Measurements from ENCODE around the gene GET3. TPM values are rescaled to one million over a fixed set of nuclear protein-coding genes. Genes with fewer than 3 reads are reported as not detected.

Gene GET3
- total RNA-seq: 37.9 TPM
- polyA plus RNA-seq: 10 to 100 TPM; 68.0 to 91.2 (median 81.9) TPM

- DNase-seq (peak; percentile 70 to 94 (median 90)), ATAC-seq (ENCODE audit: low read depth in 2 of 2) (peak; percentile 85 to 88)
- Histone ChIP-seq H3K4me1 (ENCODE audit: control insufficient read depth, insufficient read depth, low read length, poor library complexity, severe bottlenecking) (peaks cover 44% of the 10 kb centered on the region), H3K4me3 (ENCODE audit: low read depth, low read length) (peak within 1 kb of the TSS; percentile 94), H3K27ac (ENCODE audit: insufficient read depth, low read length, poor library complexity, severe bottlenecking) (peak within 1 kb of the TSS; percentile 89), H3K9me3 (ENCODE audit: control insufficient read depth in 2 of 2, low read length in 2 of 2) (no peaks in the 10 kb centered on the region), H3K27me3 (ENCODE audit: control insufficient read depth, insufficient read depth, low read length) (no peaks in the 10 kb centered on the region), H3K36me3 (ENCODE audit: control insufficient read depth, insufficient read depth, low read length) (peaks cover 10% of the 10 kb centered on the region)
- no peaks in the 10 kb centered on the region for H3K27me3 Mint-ChIP-seq
- H3K36me3 Mint-ChIP-seq: peaks cover 15% of the 10 kb centered on the region
- H3K9me3 Mint-ChIP-seq: no peaks in the 10 kb centered on the region
- H3K4me1 Mint-ChIP-seq: peaks cover 5 to 54% (median 33%) of the 10 kb centered on the region in 4 donors
- H3K27ac Mint-ChIP-seq: peak within 1 kb of the TSS; percentile 94 to 99 (median 97)
- H3K4me3 Mint-ChIP-seq: peak within 1 kb of the TSS; percentile 91 to 100 (median 98)
Observed at GRCh38 chr19:12736995-12737834, at the start of gene GET3. GET3 (plus strand) TSS chr19:12737497; CDS start chr19:12737506, 9 bp downstream.

DNA sequence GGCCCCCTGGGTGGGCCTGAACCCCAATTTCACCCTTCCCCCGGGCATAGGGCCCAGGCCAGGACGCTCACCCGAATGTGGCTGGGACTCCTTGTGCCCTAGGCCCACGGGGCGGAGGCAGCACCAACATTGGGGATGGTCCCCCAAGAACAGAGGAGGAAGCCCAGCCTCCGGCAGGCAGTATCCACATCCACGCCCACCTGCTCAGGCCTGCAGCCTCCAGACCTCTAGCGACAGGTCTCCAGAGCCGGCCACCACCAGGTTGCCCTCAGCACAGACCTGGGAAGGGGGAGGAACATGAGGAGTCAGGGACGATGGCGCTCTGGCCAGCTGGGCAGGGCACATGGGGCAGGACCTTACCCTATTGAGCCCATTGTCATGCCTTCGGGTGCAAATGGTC is 48.3 kb upstream of the GET3 start:
- no peak overlapping the region for H3K27ac Mint-ChIP-seq
- no peaks in the 10 kb centered on the region for H3K4me1 Mint-ChIP-seq
- no peak for DNase-seq
- no peaks in the 10 kb centered on the region for H3K36me3 ChIP-seq (ENCODE audit: control insufficient read depth, insufficient read depth, low read length)
- H3K9me3 ChIP-seq (ENCODE audit: control insufficient read depth in 2 of 2, low read length in 2 of 2): no peaks in the 10 kb centered on the region
- no peaks in the 10 kb centered on the region for H3K4me1 ChIP-seq (ENCODE audit: control insufficient read depth, insufficient read depth, low read length, poor library complexity, severe bottlenecking)
- no peak overlapping the region for H3K4me3 ChIP-seq (ENCODE audit: low read depth, low read length)
- H3K27me3 Mint-ChIP-seq: no peaks in the 10 kb centered on the region
- H3K27ac ChIP-seq (ENCODE audit: insufficient read depth, low read length, poor library complexity, severe bottlenecking): no peak overlapping the region
- no peaks in the 10 kb centered on the region for H3K36me3 Mint-ChIP-seq
- ATAC-seq (ENCODE audit: low read depth in 2 of 2): no peak
- peak overlapping the region in 1 of 4 donors; percentile 52 for H3K4me3 Mint-ChIP-seq
- peaks cover 0 to 2% (median 0%) of the 10 kb centered on the region in 7 donors for H3K9me3 Mint-ChIP-seq
- H3K27me3 ChIP-seq (ENCODE audit: control insufficient read depth, insufficient read depth, low read length): no peaks in the 10 kb centered on the region

- Mint-ChIP-seq H3K27me3 (no peaks in the 10 kb centered on the region), H3K9me3 (peaks cover 0 to 1% (median 0%) of the 10 kb centered on the region in 7 donors), H3K4me1 (no peaks in the 10 kb centered on the region), H3K36me3 (no peaks in the 10 kb centered on the region), H3K4me3 (no peak overlapping the region), H3K27ac (no peak overlapping the region)
- H3K9me3 ChIP-seq (ENCODE audit: control insufficient read depth in 2 of 2, low read length in 2 of 2): no peaks in the 10 kb centered on the region
- H3K36me3 ChIP-seq (ENCODE audit: control insufficient read depth, insufficient read depth, low read length): no peaks in the 10 kb centered on the region
- no peaks in the 10 kb centered on the region for H3K4me1 ChIP-seq (ENCODE audit: control insufficient read depth, insufficient read depth, low read length, poor library complexity, severe bottlenecking)
- ATAC-seq (ENCODE audit: low read depth in 2 of 2) (no peak), DNase-seq (no peak)
- no peaks in the 10 kb centered on the region for H3K27me3 ChIP-seq (ENCODE audit: control insufficient read depth, insufficient read depth, low read length)
- H3K4me3 ChIP-seq (ENCODE audit: low read depth, low read length): no peak overlapping the region
- no peak overlapping the region for H3K27ac ChIP-seq (ENCODE audit: insufficient read depth, low read length, poor library complexity, severe bottlenecking)
Observed at GRCh38 chr19:12689581-12690216, 47.6 kb upstream of the GET3 start.

DNA sequence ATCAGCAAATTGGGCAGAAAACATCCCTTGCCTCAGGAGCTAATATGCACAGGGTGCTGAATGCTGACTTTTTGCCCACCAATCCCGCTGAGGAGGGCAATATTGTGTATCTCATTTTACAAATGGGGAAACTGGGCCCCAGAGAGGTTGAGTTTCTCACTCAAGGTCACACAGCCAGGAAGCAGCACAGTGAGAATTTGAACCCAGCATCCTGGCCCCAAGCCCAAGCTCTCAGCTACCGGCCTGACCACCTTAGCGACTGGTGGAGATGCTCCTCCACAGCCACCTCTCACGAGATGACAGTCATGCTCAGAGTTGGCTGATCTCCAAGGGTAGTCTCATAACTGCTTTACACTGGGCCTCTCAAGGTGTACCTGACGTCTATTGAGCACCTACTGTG is 44.3 kb upstream of the GET3 start:
- Mint-ChIP-seq H3K36me3 (no peaks in the 10 kb centered on the region), H3K27me3 (no peaks in the 10 kb centered on the region), H3K4me1 (peaks cover 0 to 9% (median 6%) of the 10 kb centered on the region in 4 donors), H3K9me3 (peaks cover 0 to 1% (median 0%) of the 10 kb centered on the region in 7 donors), H3K4me3 (no peak overlapping the region), H3K27ac (no peak overlapping the region)
- no peak for ATAC-seq (ENCODE audit: low read depth in 2 of 2)
- no peak overlapping the region for H3K27ac ChIP-seq (ENCODE audit: insufficient read depth, low read length, poor library complexity, severe bottlenecking)
- H3K4me1 ChIP-seq (ENCODE audit: control insufficient read depth, insufficient read depth, low read length, poor library complexity, severe bottlenecking): peaks cover 15% of the 10 kb centered on the region
- H3K36me3 ChIP-seq (ENCODE audit: control insufficient read depth, insufficient read depth, low read length): no peaks in the 10 kb centered on the region
- DNase-seq: no peak
- H3K4me3 ChIP-seq (ENCODE audit: low read depth, low read length): no peak overlapping the region
- no peaks in the 10 kb centered on the region for H3K27me3 ChIP-seq (ENCODE audit: control insufficient read depth, insufficient read depth, low read length)
- H3K9me3 ChIP-seq (ENCODE audit: control insufficient read depth in 2 of 2, low read length in 2 of 2): no peaks in the 10 kb centered on the region

- ATAC-seq (ENCODE audit: low read depth in 2 of 2): no peak
- no peak for DNase-seq
- Histone ChIP-seq H3K4me3 (ENCODE audit: low read depth, low read length) (no peak overlapping the region), H3K27me3 (ENCODE audit: control insufficient read depth, insufficient read depth, low read length) (no peaks in the 10 kb centered on the region), H3K27ac (ENCODE audit: insufficient read depth, low read length, poor library complexity, severe bottlenecking) (no peak overlapping the region), H3K9me3 (ENCODE audit: control insufficient read depth in 2 of 2, low read length in 2 of 2) (no peaks in the 10 kb centered on the region), H3K36me3 (ENCODE audit: control insufficient read depth, insufficient read depth, low read length) (no peaks in the 10 kb centered on the region), H3K4me1 (ENCODE audit: control insufficient read depth, insufficient read depth, low read length, poor library complexity, severe bottlenecking) (peaks cover 15% of the 10 kb centered on the region)
- H3K36me3 Mint-ChIP-seq: peaks cover 4% of the 10 kb centered on the region
- peak overlapping the region; percentile 21 to 60 (median 36) for H3K4me3 Mint-ChIP-seq
- H3K27ac Mint-ChIP-seq: no peak overlapping the region
- peaks cover 2 to 12% (median 10%) of the 10 kb centered on the region in 4 donors for H3K4me1 Mint-ChIP-seq
- no peaks in the 10 kb centered on the region for H3K27me3 Mint-ChIP-seq
- peaks cover 0 to 1% (median 0%) of the 10 kb centered on the region in 7 donors for H3K9me3 Mint-ChIP-seq
Observed at GRCh38 chr19:12694641-12695040, 42.7 kb upstream of the GET3 start.

DNA sequence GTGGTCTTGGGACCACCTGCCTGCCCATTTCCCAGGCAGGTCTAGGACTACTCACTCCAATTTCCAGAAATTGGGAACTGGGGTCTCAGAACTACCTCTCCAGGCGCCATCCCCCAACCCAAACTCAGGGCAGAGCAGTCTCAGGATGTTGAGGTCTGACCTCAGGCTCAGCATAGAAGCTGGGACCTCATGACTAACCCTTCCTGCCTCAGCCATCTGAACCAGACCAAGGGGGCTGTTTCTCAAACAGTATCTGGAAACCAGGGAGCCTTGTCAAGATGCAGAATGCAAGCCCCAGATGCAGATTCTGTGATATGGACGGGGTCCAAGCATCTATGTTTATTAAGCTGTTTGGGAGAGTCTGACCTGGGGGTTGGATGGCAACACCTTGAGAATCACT is 42.2 kb upstream of the GET3 start:
- Mint-ChIP-seq H3K9me3 (peaks cover 0 to 1% (median 0%) of the 10 kb centered on the region in 7 donors), H3K4me3 (peak overlapping the region; percentile 7 to 60 (median 36)), H3K36me3 (peaks cover 4% of the 10 kb centered on the region), H3K27me3 (no peaks in the 10 kb centered on the region), H3K4me1 (peaks cover 2 to 12% (median 10%) of the 10 kb centered on the region in 4 donors), H3K27ac (no peak overlapping the region)
- no peak overlapping the region for H3K4me3 ChIP-seq (ENCODE audit: low read depth, low read length)
- peaks cover 15% of the 10 kb centered on the region for H3K4me1 ChIP-seq (ENCODE audit: control insufficient read depth, insufficient read depth, low read length, poor library complexity, severe bottlenecking)
- no peaks in the 10 kb centered on the region for H3K36me3 ChIP-seq (ENCODE audit: control insufficient read depth, insufficient read depth, low read length)
- DNase-seq (no peak), ATAC-seq (ENCODE audit: low read depth in 2 of 2) (no peak)
- no peaks in the 10 kb centered on the region for H3K9me3 ChIP-seq (ENCODE audit: control insufficient read depth in 2 of 2, low read length in 2 of 2)
- H3K27ac ChIP-seq (ENCODE audit: insufficient read depth, low read length, poor library complexity, severe bottlenecking): no peak overlapping the region
- H3K27me3 ChIP-seq (ENCODE audit: control insufficient read depth, insufficient read depth, low read length): no peaks in the 10 kb centered on the region

DNA sequence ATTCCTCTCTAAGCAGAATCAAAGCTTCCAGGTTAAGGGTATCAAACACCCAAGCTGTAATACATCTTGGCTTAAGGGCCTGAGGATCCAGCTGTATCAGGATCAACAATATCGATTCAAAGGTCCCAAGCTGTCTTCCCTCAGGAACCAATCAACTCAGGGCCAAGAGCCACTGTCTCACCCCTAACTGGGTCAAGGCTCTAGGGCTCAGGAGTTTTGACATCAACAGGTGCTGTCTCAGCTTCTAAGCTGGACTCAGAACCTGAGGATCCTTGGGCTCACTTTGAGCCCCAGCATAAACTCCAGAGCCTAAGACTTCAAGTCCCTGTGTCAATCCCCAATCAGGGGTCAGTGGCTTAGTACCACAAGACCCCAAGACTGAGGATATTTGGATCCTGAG is 41.8 kb upstream of the GET3 start:
- H3K27ac ChIP-seq (ENCODE audit: insufficient read depth, low read length, poor library complexity, severe bottlenecking): no peak overlapping the region
- no peaks in the 10 kb centered on the region for H3K9me3 ChIP-seq (ENCODE audit: control insufficient read depth in 2 of 2, low read length in 2 of 2)
- peak overlapping the region; percentile 77 to 94 (median 86) for H3K4me3 Mint-ChIP-seq
- H3K4me3 ChIP-seq (ENCODE audit: low read depth, low read length): peak overlapping the region; percentile 41
- ATAC-seq (ENCODE audit: low read depth in 2 of 2) (no peak), DNase-seq (no peak)
- H3K27me3 Mint-ChIP-seq: no peaks in the 10 kb centered on the region
- H3K9me3 Mint-ChIP-seq: peaks cover 0 to 1% (median 0%) of the 10 kb centered on the region in 7 donors
- peak overlapping the region in 1 of 3 donors; percentile 36 for H3K27ac Mint-ChIP-seq
- H3K36me3 Mint-ChIP-seq: peaks cover 4% of the 10 kb centered on the region
- no peaks in the 10 kb centered on the region for H3K36me3 ChIP-seq (ENCODE audit: control insufficient read depth, insufficient read depth, low read length)
- peaks cover 2 to 12% (median 10%) of the 10 kb centered on the region in 4 donors for H3K4me1 Mint-ChIP-seq
- H3K27me3 ChIP-seq (ENCODE audit: control insufficient read depth, insufficient read depth, low read length): no peaks in the 10 kb centered on the region
- peaks cover 15% of the 10 kb centered on the region for H3K4me1 ChIP-seq (ENCODE audit: control insufficient read depth, insufficient read depth, low read length, poor library complexity, severe bottlenecking)

Measured in CD4-positive, CD25-positive, alpha-beta regulatory T cell (primary cell).